Hepatic stellate cell (primary cell): ENCODE measurements around the gene ETV3.

Source experiments
- DNase-seq: peaks from one replicate; pipeline ENCODE4 v3.0.0; 2011; ENCODE audit warnings: low spot score

ETV3 gene

DNA sequence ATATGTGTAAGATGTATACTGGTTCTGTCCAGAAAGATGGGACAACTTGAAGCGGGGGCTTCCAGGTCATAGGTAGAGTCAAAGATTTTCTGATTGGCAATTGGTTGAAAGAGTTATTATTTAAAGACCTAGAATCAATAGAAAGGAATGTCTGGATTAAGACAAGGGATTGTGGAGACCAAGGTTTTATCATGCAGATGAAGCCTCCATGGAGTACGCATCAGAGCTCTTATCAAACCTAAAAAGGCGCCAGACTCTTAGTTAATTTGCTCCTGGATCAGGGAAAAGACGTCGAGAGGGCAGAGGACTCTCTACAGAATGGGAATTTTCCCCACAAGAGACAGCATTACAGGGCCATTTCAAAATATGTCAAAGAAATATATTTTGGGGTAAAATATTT, 23.7 kb upstream of the ETV3 start:
- DNase-seq = no peak

DNA sequence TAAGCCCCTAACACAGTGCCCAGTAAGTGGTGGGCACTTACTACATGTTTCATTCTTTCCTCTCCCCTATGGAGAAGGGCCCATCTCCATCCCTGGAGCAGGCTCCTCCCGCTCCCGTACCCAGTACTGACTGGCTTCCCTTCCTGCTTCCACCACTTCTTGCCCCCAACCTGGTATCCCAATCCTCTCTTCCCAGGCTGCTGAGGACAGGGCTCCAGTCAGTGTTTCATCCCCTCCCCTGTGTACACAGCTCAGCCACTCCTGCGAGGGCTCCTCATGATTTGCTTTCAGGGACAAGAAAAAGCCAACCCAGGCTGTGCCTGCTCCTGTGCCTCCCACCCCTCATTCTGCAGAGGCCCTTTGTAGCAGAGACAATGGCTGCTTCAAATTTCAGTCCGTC, 20.8 kb upstream of the ETV3 start:
- no peak for DNase-seq

DNA sequence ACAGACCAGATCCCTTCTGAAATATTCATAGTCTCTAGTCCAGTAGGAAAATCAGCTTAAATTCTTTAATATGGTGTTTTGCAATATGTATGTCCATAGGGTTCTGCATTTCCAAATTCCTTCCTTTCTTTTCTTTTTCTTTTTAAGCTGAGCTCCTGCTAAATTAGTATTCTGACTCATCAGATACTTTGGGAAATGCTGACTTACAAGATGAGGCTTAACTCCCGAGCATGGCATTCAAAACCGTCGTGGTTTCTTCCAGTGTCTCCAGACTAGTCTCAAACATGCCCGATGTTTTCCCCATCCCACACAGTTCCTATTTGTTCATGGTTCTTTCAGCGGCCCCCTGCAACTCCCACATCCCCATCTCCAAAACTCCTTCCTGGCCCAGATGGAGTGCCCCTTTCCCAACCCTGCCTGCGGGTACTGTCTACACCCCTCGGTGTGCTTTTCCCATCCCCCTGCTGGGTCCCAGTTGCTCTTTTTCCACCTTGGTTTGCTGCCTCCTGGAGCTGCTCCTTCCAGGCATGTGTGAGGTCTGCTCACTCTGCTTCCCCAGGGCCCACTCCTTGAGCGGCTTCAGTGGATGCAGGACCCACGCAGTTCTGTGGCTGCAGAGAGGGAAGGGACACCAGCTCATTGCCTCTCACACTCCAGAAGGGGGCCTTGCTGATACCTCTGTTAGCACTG, 19.5 kb upstream of the ETV3 start:
- DNase-seq = peak; percentile 29

DNA sequence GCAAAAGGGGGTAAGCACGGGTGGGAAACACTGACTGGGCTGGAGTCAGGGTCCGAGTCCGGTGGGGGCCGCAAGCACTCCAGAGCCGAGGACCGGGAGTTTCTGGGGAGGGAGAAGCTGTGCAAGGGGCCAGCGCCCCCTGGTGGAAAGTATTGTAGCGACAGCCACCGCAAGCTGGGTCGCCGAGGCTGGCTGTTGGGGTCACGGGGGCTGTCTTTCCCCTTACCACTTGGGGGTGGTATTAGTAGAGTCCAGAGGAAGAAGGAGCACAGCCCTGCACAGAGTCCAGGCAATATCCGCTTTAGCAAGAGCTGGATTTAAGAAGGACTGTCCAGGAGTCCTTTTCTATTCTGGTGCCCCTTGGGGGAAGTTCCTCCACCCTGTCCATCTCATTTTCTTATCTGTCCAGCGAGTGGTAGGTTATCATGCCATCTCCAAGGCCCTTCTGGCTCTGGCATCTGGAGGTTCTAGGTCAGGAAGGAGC, 17.9 kb upstream of the ETV3 start:
- DNase-seq = peak; percentile 61

DNA sequence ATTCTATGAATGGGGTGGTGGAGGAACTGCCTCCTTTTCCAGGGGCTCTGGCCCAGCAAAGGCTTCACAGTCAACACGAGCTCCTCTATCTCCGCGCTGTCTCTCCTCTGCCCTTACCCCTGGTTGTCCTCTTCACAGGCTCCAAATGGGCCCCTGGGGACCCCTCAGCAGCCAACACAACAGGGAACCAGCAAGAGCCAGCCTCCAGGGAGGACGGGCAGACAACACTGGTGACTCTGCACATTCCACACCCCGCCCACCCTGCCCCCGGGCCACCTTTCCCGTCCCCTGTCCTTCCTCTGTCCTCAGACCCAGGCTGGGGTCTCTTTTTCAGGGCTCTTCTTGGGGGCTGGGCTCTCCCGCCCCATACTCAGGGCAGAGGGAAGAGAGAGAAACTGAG, 17.5 kb upstream of the ETV3 start:
- no peak for DNase-seq

DNA sequence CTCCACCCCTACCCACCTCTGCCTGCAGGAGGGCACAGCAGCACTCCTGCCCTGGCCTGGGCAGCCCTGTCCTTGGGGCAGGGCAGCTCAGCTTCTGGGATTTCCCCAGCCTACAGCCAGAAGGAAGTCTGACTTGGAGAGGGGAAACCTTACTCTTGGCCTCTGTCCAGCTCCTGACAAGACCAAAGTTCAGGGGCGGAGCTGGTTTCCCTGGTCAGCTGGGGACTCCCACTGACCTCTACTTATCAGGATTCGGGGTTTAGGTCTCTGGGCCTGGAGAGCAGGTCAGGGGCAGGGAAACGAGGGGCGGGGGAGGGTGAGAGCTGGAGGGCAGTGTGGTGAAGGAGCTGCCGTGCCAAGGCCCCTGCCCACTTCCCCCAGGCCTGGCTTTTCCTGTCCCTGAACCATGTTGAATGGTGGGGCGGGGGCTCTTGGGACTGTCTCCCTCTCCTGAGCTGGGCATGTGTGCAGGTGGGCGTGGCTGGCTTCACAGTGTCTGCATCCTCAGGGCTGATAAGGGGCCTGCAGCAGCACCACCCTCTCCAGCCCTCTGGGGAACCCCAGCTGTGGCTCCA, 16.8 kb upstream of the ETV3 start:
- DNase-seq = no peak

DNA sequence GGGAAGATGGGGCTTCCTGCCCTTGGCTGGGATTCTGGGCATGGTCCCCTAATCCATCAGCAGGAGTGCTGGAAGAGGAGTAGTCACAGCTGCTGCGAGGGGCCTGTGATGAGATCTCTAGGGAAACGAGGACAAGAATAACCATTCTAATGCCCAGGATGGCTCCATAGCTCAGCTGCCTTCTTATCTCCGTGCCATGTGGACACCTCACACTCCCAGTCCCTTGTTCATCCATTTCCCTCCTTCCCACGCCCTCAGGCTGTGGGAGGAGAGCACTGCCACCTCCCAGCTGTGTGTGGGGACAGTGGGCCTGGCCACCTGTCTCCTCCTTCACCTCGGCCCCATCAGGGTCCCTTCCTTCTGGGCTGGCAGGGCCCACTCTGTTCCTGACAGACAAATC, 16.1 kb upstream of the ETV3 start:
- DNase-seq = no peak

DNA sequence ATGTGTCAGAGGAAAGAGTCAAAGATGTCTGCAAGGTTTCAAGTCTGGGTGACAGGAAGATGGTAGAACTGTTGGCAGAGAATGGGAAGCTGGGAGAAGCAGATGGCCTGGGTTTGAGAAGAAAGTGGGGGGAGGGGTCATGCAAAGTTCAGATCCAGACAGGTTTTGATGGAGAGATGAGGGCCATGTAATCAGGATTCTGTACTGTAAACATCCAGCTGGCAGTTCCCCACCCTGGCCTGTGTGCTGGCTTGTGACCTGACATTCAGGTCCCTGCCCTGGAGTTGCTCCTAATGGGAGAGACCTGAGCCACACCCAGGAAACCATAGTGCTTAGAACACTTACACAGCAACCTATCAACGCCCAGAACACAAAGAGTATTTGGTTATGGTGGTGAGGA, 15.6 kb upstream of the ETV3 start:
- no peak for DNase-seq

DNA sequence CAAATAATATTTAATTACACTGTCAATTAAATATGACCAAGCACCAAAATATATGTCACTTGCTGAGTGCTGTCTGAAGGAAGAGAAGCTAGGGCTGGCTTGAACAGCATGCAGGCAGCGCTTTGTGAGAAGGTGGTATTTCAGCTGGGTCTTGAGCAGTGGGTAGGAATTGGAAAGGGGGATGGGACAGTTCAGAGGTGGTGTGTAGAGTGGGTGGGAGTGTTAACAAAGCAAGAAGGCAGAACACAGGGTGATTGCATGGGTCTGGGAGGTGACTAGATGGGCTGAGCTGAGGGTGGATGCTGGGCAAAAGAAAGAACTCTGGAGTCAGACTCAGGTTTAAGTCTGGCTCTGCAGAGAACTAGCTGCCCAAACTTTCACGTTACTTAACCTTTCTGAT, 14.3 kb upstream of the ETV3 start:
- no peak for DNase-seq

DNA sequence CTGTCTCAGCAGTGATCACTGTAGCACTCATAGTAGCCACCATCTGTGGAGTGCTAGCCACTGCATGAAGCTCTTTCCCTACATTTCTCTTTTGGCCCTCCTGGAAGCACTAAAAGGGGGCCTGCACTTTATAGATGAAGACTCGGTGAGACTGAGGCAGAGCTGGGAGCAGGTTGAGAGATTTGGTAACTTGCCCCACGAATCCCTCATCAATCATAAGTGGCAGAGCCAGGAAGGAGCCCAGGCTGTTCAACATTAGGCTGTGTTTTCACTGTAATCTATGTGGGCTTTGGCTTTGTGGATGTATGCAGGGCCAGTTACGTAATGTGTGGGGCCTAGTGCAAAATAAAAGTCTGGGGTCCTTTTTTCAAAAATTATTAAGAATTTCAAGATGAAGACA, 13.3 kb upstream of the ETV3 start:
- no peak for DNase-seq

DNA sequence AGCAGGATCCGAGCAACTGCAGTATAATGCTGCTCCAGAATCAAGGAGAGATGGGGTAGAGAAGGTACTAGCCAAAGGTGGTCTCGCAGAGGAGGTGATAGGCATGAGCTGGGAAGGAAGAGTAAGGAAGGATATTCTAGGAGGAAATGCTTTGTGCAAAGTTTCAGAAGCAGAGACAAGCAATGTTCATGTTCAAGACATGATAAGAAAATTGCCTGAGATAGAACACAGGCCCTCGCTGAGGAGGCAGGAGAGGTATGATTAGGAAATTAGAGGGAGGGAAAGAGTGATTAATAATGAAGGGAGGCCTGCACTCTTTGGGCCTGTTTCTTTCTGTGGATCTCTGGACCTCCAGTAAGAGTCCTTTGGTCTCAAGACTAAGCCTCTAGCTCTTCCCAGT, 12.9 kb upstream of the ETV3 start:
- DNase-seq = no peak

DNA sequence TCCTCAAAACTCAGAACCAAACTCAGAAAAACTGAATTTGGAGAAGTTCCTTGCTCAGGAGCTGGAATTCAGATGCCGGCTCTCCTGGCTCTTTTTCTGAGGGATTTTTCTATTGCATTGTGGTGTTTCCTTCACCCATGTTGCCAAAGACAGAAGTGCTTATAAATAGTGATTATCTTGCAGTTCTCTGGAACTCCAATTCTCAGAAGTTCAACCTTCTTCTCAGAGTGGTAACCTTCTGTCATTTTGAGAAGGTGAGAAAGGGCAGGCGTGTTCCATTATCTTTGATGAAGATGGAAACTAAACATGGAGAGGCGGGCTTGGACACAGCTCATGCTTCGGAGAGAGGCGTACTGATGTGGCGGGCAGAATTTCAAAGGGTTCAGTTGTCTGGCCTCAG, 12.4 kb upstream of the ETV3 start:
- no peak for DNase-seq

DNA sequence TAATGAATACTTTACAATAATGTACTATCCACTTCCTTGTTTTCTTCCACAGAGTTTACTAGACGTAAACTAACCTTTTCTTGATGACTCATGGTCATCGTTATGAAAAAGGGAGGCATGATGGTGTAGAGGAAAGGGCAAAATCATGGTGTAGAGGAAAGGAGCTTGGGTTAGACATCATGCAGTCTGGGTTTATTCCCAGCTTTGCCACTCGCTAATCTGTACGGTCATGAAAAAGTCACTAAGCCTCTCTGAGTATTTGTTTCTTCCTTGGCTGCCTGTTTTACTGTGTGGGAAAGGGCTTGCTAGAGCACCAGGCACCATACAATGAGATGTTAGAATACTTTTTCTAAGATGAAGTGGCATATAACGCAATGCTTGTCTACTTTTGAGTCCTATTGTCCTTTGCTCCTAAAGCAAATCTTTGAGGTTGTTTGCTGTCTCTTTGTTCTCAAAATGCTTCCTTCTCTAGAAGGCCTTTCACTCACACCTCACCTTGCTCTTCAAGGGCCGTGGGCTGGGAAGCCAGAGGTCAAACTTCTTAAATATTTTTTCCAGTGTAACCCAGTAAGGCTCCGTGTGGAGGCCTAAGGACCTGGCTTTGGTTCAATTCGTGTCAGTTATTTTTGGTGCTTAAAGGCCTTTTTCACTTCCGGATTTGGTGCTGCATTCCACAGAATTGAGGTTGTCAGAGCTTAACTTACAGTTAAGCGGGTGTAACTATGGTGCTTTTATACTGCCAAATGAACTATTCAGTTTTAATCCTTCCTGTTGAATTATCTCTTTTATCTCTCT, 9.9 kb upstream of the ETV3 start:
- DNase-seq = no peak

DNA sequence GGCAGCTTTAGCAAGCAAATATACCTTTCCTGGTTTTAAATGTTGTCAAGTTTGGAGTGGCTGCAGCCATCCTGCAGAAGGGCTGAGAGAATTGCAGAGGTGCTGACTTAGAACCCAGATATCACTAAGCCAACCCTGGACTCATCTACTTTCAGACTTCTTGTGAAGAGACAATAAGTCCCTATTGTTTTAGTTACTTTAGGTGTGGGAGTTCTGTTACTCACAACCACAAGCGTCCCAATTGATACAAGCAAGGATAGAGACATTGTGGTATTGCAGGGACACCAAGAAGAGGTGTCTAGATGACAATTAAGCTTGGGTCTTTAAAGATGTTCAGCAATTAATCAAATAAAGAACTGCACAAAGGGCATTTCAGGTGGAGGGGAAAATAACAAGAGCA, 8.8 kb upstream of the ETV3 start:
- DNase-seq = no peak

DNA sequence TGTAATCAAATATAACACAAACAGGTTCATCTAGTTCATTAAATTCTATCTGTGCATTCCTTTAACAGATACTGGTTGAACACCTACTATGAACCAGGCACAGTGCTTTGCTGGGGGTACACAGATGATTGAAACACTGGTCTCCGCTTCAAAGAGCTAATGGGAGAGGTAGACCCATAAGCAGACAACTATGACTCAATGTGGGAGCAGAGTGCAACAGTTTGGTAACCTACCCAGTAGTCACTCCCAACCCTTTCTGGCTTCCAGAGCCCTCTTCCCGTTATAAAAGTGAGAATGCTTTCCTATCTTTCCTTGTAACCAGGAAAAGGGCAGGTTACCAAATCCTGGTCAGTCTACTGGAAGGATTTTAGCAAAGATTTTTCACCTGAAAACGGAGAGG, 8.0 kb upstream of the ETV3 start:
- DNase-seq = no peak

DNA sequence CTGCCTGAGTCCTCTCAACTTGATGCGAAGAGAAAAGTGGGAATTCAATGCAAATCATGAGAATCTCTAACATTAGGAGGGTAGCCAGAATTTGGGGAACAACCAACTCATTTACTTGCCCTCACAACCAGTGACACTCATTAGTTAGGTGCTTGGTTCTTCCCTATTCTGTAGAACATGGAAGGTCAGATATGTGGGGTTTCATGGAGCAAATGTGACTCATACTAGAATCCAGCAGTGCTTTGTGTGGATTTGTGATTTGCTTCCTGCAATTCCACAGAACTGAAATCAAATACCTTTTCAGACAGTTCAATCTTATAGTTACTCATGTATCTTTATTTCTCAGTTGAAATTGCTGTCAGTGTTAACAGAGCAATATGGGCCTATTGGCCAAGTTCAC, 6.9 kb upstream of the ETV3 start:
- no peak for DNase-seq

DNA sequence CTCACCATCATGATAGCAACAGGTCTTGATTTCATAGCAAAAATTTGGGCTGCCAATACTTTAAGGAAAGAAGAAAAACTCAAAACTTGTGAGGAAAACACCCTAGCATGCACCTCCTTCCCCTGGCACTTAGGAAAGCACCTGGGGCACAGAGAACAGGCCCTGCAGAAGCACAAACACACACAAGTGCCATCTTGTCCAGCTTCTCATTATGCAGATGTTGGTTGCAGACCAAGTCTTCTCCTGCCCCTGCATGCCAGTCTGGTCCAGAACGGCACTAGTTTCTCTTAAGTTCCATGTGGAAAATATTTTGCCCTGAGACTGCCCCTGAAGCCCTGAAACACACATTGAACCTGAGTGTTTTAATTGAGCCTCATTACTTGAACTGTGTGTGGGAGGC, 6.3 kb upstream of the ETV3 start:
- no peak for DNase-seq

DNA sequence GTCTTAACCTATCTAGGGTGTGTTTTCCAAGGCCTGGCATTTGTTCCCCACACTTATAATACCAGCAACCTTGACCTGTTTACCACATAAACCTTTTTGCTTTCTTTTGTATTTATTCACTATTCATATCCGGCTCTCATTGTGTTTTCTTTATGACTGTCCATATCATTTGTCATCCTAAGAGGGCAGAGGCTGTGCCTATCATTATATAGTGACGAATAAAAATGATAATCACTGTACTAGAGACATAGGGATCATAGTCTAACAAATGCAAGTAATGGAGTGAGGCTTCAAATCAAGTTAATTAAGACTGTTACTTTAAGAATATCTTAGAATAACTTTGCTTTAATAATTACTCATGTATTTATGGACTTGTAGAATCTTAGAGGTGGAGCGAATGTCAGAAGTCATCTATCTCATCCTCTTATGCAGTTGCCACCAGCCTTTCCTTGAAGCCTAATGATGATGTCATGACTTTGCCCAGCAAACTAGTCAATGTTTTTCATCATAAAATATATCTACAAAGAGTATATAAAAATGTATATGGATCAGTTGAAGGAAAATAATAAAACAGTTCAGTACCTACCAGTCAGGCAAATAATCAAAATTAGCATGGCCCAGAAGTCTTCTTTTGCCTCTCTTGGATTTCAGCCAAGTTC, 4.7 kb upstream of the ETV3 start:
- DNase-seq = no peak

DNA sequence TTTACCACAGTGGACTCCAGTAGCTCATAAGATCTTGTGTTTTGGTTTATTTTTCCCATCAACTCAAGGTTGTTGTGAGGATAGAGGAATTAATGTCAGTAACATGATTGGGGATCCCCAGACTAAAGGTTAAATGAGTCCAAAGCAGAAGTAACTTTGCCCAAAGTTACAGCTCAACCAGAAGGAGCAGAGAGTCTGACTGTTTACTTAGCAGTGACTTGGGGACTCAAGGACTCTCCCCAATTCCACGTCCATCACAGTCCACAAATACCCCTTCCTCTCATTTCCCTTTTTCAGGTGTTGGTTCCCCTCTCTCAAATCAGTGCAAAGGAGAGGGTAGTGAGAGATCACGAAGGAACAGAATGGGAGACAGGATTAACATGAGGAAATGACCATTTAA, 4.0 kb upstream of the ETV3 start:
- no peak for DNase-seq

DNA sequence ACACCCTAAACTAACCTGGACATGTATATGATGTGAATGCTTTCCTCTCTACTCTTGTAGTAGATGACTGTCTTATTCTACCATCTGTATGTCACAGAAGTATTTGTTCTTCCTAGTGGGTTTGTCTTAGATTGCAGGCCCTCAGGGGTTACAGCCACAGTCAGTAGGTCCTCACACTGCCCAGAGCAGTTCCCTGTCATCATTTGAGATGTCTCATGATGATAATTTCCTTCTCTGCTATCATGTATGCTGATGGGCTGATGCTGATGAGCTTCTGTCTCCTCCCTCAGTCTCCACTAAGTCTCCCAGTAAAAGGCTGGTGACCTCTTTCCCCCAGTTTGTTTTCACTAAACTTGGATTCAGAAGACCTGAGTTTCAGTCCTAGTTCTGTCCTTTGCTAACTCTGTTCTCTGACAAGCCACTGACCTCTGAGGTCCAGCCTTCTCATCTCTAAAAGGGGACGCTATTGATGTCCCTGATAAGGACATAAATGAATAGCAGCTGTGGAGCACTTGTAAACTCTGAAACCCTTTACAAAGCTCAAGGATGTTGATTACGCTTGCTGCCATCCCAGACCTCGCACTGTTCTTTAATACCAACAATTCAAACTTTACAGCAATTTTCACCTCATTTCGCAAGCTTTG, 3.1 kb upstream of the ETV3 start:
- no peak for DNase-seq

DNA sequence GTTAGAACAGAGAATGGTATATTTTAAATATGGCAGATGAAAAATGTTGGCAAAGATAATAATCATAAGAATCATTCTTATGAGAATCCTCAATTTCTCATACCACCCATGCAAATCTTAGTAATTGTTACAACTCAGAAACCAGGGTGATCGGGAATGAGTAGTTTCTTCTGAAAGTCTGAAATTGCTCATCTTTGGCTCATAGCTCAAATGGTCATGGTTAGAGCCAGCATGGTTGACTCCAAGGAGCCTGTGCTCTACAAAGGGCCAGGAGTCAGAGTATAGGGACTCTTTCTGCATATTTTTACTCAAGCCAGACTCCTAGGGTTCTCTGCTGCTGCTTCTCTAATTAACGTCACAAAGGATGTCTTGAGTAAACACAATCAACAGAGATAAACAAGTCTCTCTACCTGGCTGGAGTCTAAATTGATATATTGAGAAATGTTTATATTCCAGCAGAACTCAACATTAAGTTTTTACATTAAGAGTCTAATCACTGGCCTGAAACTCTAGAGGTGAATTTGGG, 1.9 kb upstream of the ETV3 start:
- no peak for DNase-seq

DNA sequence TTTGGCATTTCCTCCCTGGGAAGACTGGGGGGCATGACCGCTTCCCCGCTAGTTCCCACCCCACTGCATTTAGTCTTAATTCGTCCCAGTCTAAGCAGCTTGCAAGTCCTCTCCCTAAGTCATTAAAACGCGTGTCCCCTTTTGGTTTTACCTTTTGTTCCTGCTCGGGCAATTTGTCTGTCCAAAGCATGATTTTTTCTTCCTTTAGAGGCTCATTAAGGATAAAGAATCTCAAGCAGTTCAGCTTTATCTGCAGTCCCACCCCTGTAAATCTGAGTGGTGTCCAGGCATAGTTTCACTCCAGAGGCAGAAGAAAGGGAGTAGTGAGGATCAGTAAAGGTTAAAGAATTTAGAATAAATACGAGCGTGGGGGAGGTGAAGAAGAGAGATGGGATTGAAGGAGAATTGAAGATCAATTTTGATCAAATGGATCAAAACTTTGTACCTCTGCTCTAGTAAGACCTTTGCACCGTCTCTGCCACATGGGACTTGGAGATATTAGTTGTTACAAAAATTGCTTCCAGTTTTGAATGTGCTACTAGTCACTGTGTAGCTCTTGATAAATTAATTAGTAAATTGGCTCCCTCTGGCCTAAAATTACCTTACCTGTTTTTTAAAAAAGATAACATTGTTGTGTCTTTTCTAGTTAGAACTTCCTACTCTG, 989 bp upstream of the ETV3 start:
- DNase-seq = no peak
